NCI-H345 (cell line): ENCODE measurements around the gene FAM168A.
A peak's percentile ranks its signal among the peaks of the same experiment; 100 is the strongest.
"Not testable (repeated sequence)": the region's sequence is repeated elsewhere in the genome, so short reads cannot be mapped to it uniquely, and the experiment has no call there.

Experiments used
- DNase-seq: peaks from one replicate; lab custom pipeline; 2025; lab: John Stamatoyannopoulos, UW

Gene FAM168A

GRCh38 chr11:73518195-73518594 is 79.7 kb downstream of the FAM168A start:
- no peak for DNase-seq

- DNase-seq: no peak
Observed at GRCh38 chr11:73516080-73516479, 81.8 kb downstream of the FAM168A start.

- no peak for DNase-seq
Observed at GRCh38 chr11:73513707-73514106, 84.2 kb downstream of the FAM168A start.

- DNase-seq: no peak
Observed at GRCh38 chr11:73510877-73511276, 87.0 kb downstream of the FAM168A start.

GRCh38 chr11:73510106-73510505 is 87.8 kb downstream of the FAM168A start:
- no peak for DNase-seq

GRCh38 chr11:73509188-73509587 is 88.7 kb downstream of the FAM168A start:
- no peak for DNase-seq

- DNase-seq: no peak
Observed at GRCh38 chr11:73508243-73509176, 89.4 kb downstream of the FAM168A start.

- DNase-seq: no peak
Observed at GRCh38 chr11:73507086-73507485, 90.8 kb downstream of the FAM168A start.

GRCh38 chr11:73506038-73506437 is 91.9 kb downstream of the FAM168A start:
- no peak for DNase-seq

GRCh38 chr11:73498343-73498742 is 99.6 kb downstream of the FAM168A start:
- DNase-seq: no peak

- DNase-seq: no peak
Observed at GRCh38 chr11:73496134-73496533, 101.8 kb downstream of the FAM168A start.

- no peak for DNase-seq
Observed at GRCh38 chr11:73495731-73496130, 102.2 kb downstream of the FAM168A start.

- DNase-seq: no peak
Observed at GRCh38 chr11:73493956-73494598, 103.8 kb downstream of the FAM168A start.

GRCh38 chr11:73481626-73482025 is 116.3 kb downstream of the FAM168A start:
- DNase-seq: no peak

GRCh38 chr11:73480677-73481076 is 117.2 kb downstream of the FAM168A start:
- DNase-seq: no peak

- peak; percentile 2 for DNase-seq
Observed at GRCh38 chr11:73478737-73479347, 119.1 kb downstream of the FAM168A start.

- DNase-seq: no peak
Observed at GRCh38 chr11:73477518-73477917, 120.4 kb downstream of the FAM168A start.

GRCh38 chr11:73475549-73476095 is 122.3 kb downstream of the FAM168A start:
- DNase-seq: no peak

- no peak for DNase-seq
Observed at GRCh38 chr11:73473252-73473651, 124.7 kb downstream of the FAM168A start.

- not testable (repeated sequence) for DNase-seq
Observed at GRCh38 chr11:73470036-73470612, 127.8 kb downstream of the FAM168A start.

GRCh38 chr11:73469401-73469800 is 128.5 kb downstream of the FAM168A start:
- DNase-seq: no peak

GRCh38 chr11:73468590-73469161 is 129.2 kb downstream of the FAM168A start:
- DNase-seq: no peak
